GM12873 (cell line): ENCODE data around the gene TMEM163.
A peak's percentile ranks its signal among the peaks of the same experiment; 100 is the strongest.

ENCODE experiments used
- CTCF ChIP-seq: IDR thresholded peaks from 2 replicates; pipeline ENCODE4 v1.5.1; 2012; ENCODE audit warnings: low read depth, mild to moderate bottlenecking, moderate library complexity, low read length, control low read depth; ENCODE audit not compliant: insufficient read depth; ENCODE audit errors: missing control alignments

The TMEM163 gene

GRCh38 chr2:134413912-134414311, 304.9 kb downstream of the TMEM163 start:
- TF ChIP-seq CTCF: no peak

GRCh38 chr2:134413430-134413829, 305.4 kb downstream of the TMEM163 start:
- no peak for TF ChIP-seq CTCF

- TF ChIP-seq CTCF: no peak
Measured at GRCh38 chr2:134412639-134412999, 306.2 kb downstream of the TMEM163 start.

- peak; percentile 92 for TF ChIP-seq CTCF
Measured at GRCh38 chr2:134411828-134412638, 306.8 kb downstream of the TMEM163 start.

- no peak for TF ChIP-seq CTCF
Measured at GRCh38 chr2:134411279-134411827, 307.4 kb downstream of the TMEM163 start.

GRCh38 chr2:134410831-134411231, 308.0 kb downstream of the TMEM163 start:
- no peak for TF ChIP-seq CTCF

- TF ChIP-seq CTCF: no peak
Measured at GRCh38 chr2:134410006-134410405, 308.8 kb downstream of the TMEM163 start.
